Osteoblast (primary cell): Measurements from ENCODE around the gene PPFIA1. TPM values are rescaled to one million over a fixed set of nuclear protein-coding genes. Genes with fewer than 3 reads are reported as not detected.

Source experiments
- DNase-seq: peaks from one replicate; pipeline ENCODE4 v3.0.0; 2011; ENCODE audit warnings: low spot score, mixed read lengths; ENCODE audit not compliant: insufficient read length; ENCODE audit errors: missing footprints
- H2AFZ ChIP-seq: 2 replicates; pipeline ENCODE4 v1.6.0; 2011; ENCODE audit warnings: mild to moderate bottlenecking, low read length
- H3K27ac ChIP-seq: 2 replicates; pipeline ENCODE4 v1.5.1; 2011; ENCODE audit warnings: mild to moderate bottlenecking, low read depth, low read length, moderate library complexity
- H3K27me3 ChIP-seq: 2 replicates; pipeline ENCODE4 v1.6.0; 2012; ENCODE audit warnings: mild to moderate bottlenecking, control low read depth, inconsistent platforms, low read length, moderate library complexity; ENCODE audit not compliant: insufficient read depth
- H3K36me3 ChIP-seq: 2 replicates; pipeline ENCODE4 v1.5.1; 2011; ENCODE audit warnings: mild to moderate bottlenecking, low read length, control low read depth, moderate library complexity; ENCODE audit not compliant: insufficient read depth
- H3K4me1 ChIP-seq: 2 replicates; pipeline ENCODE4 v1.5.1; 2011; ENCODE audit warnings: mild to moderate bottlenecking, low read length, control low read depth, moderate library complexity; ENCODE audit not compliant: insufficient read depth
- H3K4me2 ChIP-seq: 2 replicates; pipeline ENCODE4 v1.6.0; 2011; ENCODE audit warnings: mild to moderate bottlenecking, low read length; ENCODE audit not compliant: insufficient read depth
- H3K4me3 ChIP-seq: fragments of 200-600 bp; sonication (generic); 3 replicates; pipeline ENCODE4 v1.5.1; 2012; ENCODE audit warnings: mild to moderate bottlenecking, low read length, inconsistent platforms; ENCODE audit not compliant: insufficient read depth
- H3K79me2 ChIP-seq: 2 replicates; pipeline ENCODE4 v1.6.0; 2012; ENCODE audit warnings: mild to moderate bottlenecking, low read length, control low read depth, inconsistent platforms; ENCODE audit not compliant: insufficient read depth
- H3K9me3 ChIP-seq: 2 replicates; pipeline ENCODE4 v1.5.1; 2011; ENCODE audit warnings: low read depth, low read length, control low read depth
- H4K20me1 ChIP-seq: 2 replicates; pipeline ENCODE4 v1.6.0; 2012; ENCODE audit warnings: mild to moderate bottlenecking, low read length, control low read depth; ENCODE audit not compliant: insufficient read depth
- total RNA-seq: library from RNA; depleted of rRNA; stranded (reverse); fragments of >200 nt; gene quantifications from 2 replicates; pipeline ENCODE4 v1.2.3, GENCODE V29; 2012
- TF ChIP-seq, protein P1 (sequence below): IDR thresholded peaks from 2 replicates; pipeline ENCODE4 v1.5.1; 2011; ENCODE audit warnings: mild to moderate bottlenecking, low read depth, low read length, moderate library complexity; ENCODE audit errors: extremely low read depth

PPFIA1 gene
- total RNA-seq, 1 donor = 110 TPM

DNA sequence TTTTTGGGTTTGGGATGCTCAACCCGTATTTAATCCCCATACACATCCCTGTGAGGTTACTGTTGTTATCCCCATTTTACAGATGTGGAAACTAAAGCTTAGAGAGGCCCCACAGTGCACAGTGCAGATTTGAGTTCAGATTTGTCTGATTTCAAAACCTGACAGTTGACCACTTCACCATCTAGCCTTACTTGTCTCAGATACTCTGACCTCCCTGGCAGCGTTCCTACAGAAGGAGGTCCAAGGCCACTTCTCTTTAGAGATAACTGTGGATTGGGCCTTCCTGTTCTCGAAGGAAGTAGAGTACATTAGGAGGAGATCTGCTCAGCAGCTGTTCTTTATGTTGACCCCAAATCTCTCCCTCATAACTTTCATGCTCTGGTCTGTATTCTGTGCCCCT lies 81.2 kb downstream of the PPFIA1 start:
- Histone ChIP-seq H3K4me3 (no peak overlapping the region), H4K20me1 (no peaks in the 10 kb centered on the region), H2AFZ (no peak overlapping the region), H3K27me3 (no peaks in the 10 kb centered on the region), H3K27ac (no peak overlapping the region), H3K9me3 (no peaks in the 10 kb centered on the region), H3K79me2 (no peaks in the 10 kb centered on the region), H3K36me3 (peaks cover 57% of the 10 kb centered on the region), H3K4me1 (no peaks in the 10 kb centered on the region), H3K4me2 (no peak overlapping the region)
- TF ChIP-seq, protein P1, sequence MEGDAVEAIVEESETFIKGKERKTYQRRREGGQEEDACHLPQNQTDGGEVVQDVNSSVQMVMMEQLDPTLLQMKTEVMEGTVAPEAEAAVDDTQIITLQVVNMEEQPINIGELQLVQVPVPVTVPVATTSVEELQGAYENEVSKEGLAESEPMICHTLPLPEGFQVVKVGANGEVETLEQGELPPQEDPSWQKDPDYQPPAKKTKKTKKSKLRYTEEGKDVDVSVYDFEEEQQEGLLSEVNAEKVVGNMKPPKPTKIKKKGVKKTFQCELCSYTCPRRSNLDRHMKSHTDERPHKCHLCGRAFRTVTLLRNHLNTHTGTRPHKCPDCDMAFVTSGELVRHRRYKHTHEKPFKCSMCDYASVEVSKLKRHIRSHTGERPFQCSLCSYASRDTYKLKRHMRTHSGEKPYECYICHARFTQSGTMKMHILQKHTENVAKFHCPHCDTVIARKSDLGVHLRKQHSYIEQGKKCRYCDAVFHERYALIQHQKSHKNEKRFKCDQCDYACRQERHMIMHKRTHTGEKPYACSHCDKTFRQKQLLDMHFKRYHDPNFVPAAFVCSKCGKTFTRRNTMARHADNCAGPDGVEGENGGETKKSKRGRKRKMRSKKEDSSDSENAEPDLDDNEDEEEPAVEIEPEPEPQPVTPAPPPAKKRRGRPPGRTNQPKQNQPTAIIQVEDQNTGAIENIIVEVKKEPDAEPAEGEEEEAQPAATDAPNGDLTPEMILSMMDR = no peak
- no peak for DNase-seq

DNA sequence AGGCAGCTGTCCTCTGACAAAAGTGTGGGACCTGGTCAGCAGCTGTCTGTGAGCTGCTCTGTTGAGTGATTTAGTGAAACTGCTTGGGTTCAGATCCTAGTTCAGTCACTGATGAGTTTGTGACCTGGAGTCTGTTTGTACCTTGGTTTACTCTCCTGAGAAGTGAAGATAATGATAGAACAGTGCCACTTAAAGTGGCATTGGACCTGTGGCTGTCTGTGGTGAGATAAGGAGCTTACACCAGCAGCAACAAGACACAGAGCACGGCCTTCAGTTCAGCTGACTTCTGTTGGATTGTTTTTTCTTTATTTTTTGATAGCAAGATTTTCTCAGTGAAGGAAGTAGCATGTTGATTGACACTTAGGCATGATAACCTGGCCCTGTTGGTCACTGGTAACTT lies 81.6 kb downstream of the PPFIA1 start:
- no peak for DNase-seq
- Histone ChIP-seq H4K20me1 (no peaks in the 10 kb centered on the region), H3K79me2 (no peaks in the 10 kb centered on the region), H3K27ac (no peak overlapping the region), H3K36me3 (peaks cover 59% of the 10 kb centered on the region), H3K27me3 (no peaks in the 10 kb centered on the region), H2AFZ (no peak overlapping the region), H3K4me2 (no peak overlapping the region), H3K9me3 (no peaks in the 10 kb centered on the region), H3K4me1 (no peaks in the 10 kb centered on the region), H3K4me3 (no peak overlapping the region)
- TF ChIP-seq, protein P1 = no peak

DNA sequence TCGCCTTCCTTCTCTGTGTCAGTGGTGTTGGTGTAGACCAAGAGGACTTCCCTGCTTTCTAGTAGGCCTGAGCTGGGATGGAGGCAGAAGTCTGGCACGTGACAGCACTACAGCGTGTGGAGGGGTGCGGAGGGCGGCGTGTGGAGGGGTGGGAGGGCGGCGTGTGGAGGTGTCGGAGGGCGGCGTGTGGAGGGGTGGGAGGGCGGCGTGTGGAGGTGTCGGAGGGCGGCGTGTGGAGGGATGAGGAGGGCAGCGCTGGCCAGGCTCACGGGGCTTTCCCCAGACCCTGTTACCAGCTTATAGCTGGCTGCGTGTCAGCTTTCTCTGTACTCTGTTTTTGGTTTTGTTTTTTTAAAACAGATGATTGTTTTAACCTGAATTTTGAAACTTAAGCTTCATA lies 82.1 kb downstream of the PPFIA1 start:
- Histone ChIP-seq H3K4me2 (no peak overlapping the region), H3K9me3 (no peaks in the 10 kb centered on the region), H3K79me2 (no peaks in the 10 kb centered on the region), H4K20me1 (no peaks in the 10 kb centered on the region), H3K36me3 (peaks cover 59% of the 10 kb centered on the region), H2AFZ (no peak overlapping the region), H3K27ac (no peak overlapping the region), H3K4me3 (no peak overlapping the region), H3K27me3 (no peaks in the 10 kb centered on the region), H3K4me1 (no peaks in the 10 kb centered on the region)
- DNase-seq = no peak
- TF ChIP-seq, protein P1 = no peak

DNA sequence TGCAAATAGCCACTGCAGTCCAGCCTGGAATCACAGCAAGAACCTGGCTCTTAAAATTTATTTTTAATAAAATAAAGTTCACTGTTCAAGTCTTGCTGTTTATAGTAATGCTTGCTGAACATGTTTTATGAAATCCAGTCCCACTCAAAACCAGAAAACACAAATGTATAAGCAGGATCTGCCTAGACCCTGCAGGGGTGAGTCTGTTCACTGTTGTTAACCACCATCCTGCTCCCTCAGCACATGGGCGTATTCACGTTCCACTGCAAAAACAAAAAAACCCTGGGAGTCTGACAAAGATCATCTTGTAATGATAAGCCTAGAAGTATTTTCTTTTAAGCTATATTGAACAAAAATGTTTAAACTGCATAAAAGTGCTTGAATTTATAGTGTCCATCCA lies 82.8 kb downstream of the PPFIA1 start:
- Histone ChIP-seq H3K4me2 (no peak overlapping the region), H3K9me3 (no peaks in the 10 kb centered on the region), H3K4me3 (no peak overlapping the region), H3K36me3 (peaks cover 56% of the 10 kb centered on the region), H3K27me3 (no peaks in the 10 kb centered on the region), H3K27ac (no peak overlapping the region), H3K4me1 (no peaks in the 10 kb centered on the region), H3K79me2 (no peaks in the 10 kb centered on the region), H2AFZ (no peak overlapping the region), H4K20me1 (no peaks in the 10 kb centered on the region)
- TF ChIP-seq, protein P1 = no peak
- no peak for DNase-seq
